ENCODE measurements around the gene CAMTA1. TPM values are rescaled to one million over a fixed set of nuclear protein-coding genes. Genes with fewer than 3 reads are reported as not detected.

CAMTA1 gene
- polyA plus RNA-seq, 1 of the 3 experiments (the other 2 are of a cell fraction) = 63.1 TPM

- WGBS (ENCODE audit: low lambda C conversion rate) = 69% methylated on average over 16 of the region's 18 CpGs
- Histone ChIP-seq H3K4me2 (no peak overlapping the region), H3K79me2 (ENCODE audit: insufficient read depth) (no peaks in the 10 kb centered on the region), H3K4me3 (ENCODE audit: low read depth in 2 of 2, low read length in 1 of 2) (no peak overlapping the region), H3K27me3 (ENCODE audit: insufficient read depth) (no peaks in the 10 kb centered on the region), H3K27ac (ENCODE audit: low read depth in 2 of 2, low read length in 1 of 2) (no peak overlapping the region), H3K9ac (no peak overlapping the region), H3F3A (replicated peaks; ENCODE audit: insufficient read depth) (no peaks in the 10 kb centered on the region), H3K9me3 (no peaks in the 10 kb centered on the region), H3K4me1 (ENCODE audit: control insufficient read depth in 1 of 2, insufficient read depth in 2 of 2, low read depth in 1 of 2, low read length in 1 of 2) (peaks cover 0 to 33% of the 10 kb centered on the region in 2 experiments; a peak in 1 of 4 replicates), H2AFZ (ENCODE audit: low read depth) (no peak overlapping the region), H3K9me2 (no peaks in the 10 kb centered on the region), H4K20me1 (ENCODE audit: insufficient read depth) (no peaks in the 10 kb centered on the region), H3K36me3 (replicated peaks in 1 of 2; ENCODE audit: control insufficient read depth in 1 of 2, insufficient read depth in 2 of 2, low read length in 1 of 2) (no peaks in the 10 kb centered on the region)
- DNase-seq = no peak
- POLR2A ChIA-PET = no interaction called here
- CTCF ChIA-PET = interaction anchor here (0.6 to 1.0 kb wide), 3 partner anchors 12 to 60 kb away, joined by 3 read pairs; no protein-coding TSS in a partner anchor
- TF ChIP-seq MXI1 (IDR thresholded peaks at IDR 0.05; ENCODE audit: low read depth, low read length) = no peak
Observed at GRCh38 chr1:6923955-6924881, 139.0 kb downstream of the CAMTA1 start.

GRCh38 chr1:6924891-6925290 lies 139.6 kb downstream of the CAMTA1 start:
- ChIA-PET CTCF (interaction anchor here (0.6 to 0.8 kb wide), 2 partner anchors 31 to 44 kb away, joined by 3 read pairs; no protein-coding TSS in a partner anchor), POLR2A (no interaction called here)
- DNase-seq = no peak
- H3K9me3 ChIP-seq = no peaks in the 10 kb centered on the region
- no peak overlapping the region for H2AFZ ChIP-seq (ENCODE audit: low read depth)
- no peaks in the 10 kb centered on the region for H3F3A ChIP-seq (replicated peaks; ENCODE audit: insufficient read depth)
- H3K4me2 ChIP-seq = no peak overlapping the region
- no peak for TF ChIP-seq RCOR1 (IDR thresholded peaks at IDR 0.05; ENCODE audit: low read length)
- TF ChIP-seq SMC3 (IDR thresholded peaks at IDR 0.05; ENCODE audit: low read depth, low read length) = no peak
- no peak for TF ChIP-seq SIN3A (IDR thresholded peaks at IDR 0.05; ENCODE audit: borderline replicate concordance, low read depth, low read length)
- TF ChIP-seq, protein P1, sequence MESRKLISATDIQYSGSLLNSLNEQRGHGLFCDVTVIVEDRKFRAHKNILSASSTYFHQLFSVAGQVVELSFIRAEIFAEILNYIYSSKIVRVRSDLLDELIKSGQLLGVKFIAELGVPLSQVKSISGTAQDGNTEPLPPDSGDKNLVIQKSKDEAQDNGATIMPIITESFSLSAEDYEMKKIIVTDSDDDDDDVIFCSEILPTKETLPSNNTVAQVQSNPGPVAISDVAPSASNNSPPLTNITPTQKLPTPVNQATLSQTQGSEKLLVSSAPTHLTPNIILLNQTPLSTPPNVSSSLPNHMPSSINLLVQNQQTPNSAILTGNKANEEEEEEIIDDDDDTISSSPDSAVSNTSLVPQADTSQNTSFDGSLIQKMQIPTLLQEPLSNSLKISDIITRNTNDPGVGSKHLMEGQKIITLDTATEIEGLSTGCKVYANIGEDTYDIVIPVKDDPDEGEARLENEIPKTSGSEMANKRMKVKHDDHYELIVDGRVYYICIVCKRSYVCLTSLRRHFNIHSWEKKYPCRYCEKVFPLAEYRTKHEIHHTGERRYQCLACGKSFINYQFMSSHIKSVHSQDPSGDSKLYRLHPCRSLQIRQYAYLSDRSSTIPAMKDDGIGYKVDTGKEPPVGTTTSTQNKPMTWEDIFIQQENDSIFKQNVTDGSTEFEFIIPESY (IDR thresholded peaks at IDR 0.05; ENCODE audit: borderline replicate concordance, low read depth) = no peak
- TF ChIP-seq FOXJ3 (CRISPR knock-in tag; IDR thresholded peaks at IDR 0.05) = no peak
- TF ChIP-seq CTCF (IDR thresholded peaks at IDR 0.05) = no peak
- TF ChIP-seq EP300 (IDR thresholded peaks at IDR 0.05; ENCODE audit: borderline replicate concordance in 1 of 2, low read depth in 1 of 2, low read length in 1 of 2) = no peak
- no peak for TF ChIP-seq REST (IDR thresholded peaks at IDR 0.05; ENCODE audit: low read depth, low read length)
- TF ChIP-seq EZH2phosphoT487 (IDR thresholded peaks at IDR 0.05; ENCODE audit: borderline replicate concordance, low read depth) = no peak
- no peak for TF ChIP-seq RFX5 (IDR thresholded peaks at IDR 0.05; ENCODE audit: low read length)
- no peak for TF ChIP-seq NFIC (IDR thresholded peaks at IDR 0.05; ENCODE audit: borderline replicate concordance)
- TF ChIP-seq, protein P2, sequence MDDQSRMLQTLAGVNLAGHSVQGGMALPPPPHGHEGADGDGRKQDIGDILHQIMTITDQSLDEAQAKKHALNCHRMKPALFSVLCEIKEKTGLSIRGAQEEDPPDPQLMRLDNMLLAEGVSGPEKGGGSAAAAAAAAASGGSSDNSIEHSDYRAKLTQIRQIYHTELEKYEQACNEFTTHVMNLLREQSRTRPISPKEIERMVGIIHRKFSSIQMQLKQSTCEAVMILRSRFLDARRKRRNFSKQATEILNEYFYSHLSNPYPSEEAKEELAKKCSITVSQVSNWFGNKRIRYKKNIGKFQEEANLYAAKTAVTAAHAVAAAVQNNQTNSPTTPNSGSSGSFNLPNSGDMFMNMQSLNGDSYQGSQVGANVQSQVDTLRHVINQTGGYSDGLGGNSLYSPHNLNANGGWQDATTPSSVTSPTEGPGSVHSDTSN (IDR thresholded peaks at IDR 0.05) = no peak
- TF ChIP-seq GABPA (IDR thresholded peaks at IDR 0.05; ENCODE audit: low read depth) = no peak
- H3K27me3 ChIP-seq (ENCODE audit: insufficient read depth) = no peaks in the 10 kb centered on the region
- no peak overlapping the region for H3K9ac ChIP-seq
- no peaks in the 10 kb centered on the region for H4K20me1 ChIP-seq (ENCODE audit: insufficient read depth)
- no peaks in the 10 kb centered on the region for H3K9me2 ChIP-seq
- H3K27ac ChIP-seq (ENCODE audit: low read depth in 2 of 2, low read length in 1 of 2) = no peak overlapping the region
- H3K4me1 ChIP-seq (ENCODE audit: control insufficient read depth in 1 of 2, insufficient read depth in 2 of 2, low read depth in 1 of 2, low read length in 1 of 2) = peaks cover 0 to 33% of the 10 kb centered on the region in 2 experiments; a peak in 1 of 4 replicates
- no peaks in the 10 kb centered on the region for H3K79me2 ChIP-seq (ENCODE audit: insufficient read depth)
- whole genome bisulfite sequencing (ENCODE audit: low lambda C conversion rate) = 79% methylated on average over 2 of the region's 4 CpGs
- H3K4me3 ChIP-seq (ENCODE audit: low read depth in 2 of 2, low read length in 1 of 2) = no peak overlapping the region
- H3K36me3 ChIP-seq (replicated peaks in 1 of 2; ENCODE audit: control insufficient read depth in 1 of 2, insufficient read depth in 2 of 2, low read length in 1 of 2) = no peaks in the 10 kb centered on the region
